ENCODE measurements around the gene CA6.

- TF ChIP-seq STAT6 (CRISPR knock-in tag; conservative IDR thresholded peaks at IDR 0.05; ENCODE audit: low read depth) (no peak), CTCF (IDR thresholded peaks at IDR 0.05) (peak; percentile 73), HMGXB4 (CRISPR knock-in tag; IDR thresholded peaks at IDR 0.05) (no peak), USF2 (CRISPR knock-in tag; IDR thresholded peaks at IDR 0.05) (no peak), ZNF219 (CRISPR knock-in tag; IDR thresholded peaks at IDR 0.05; ENCODE audit: borderline replicate concordance) (no peak), CREB1 (CRISPR knock-in tag; IDR thresholded peaks at IDR 0.05) (peak; percentile 66; the same call in 1 of the 2 replicates), NR2C2 (CRISPR knock-in tag; IDR thresholded peaks at IDR 0.05) (0 out of 2 replicates have a peak, but pooled peaks have one; percentile 24)
These were observed 64.0 kb downstream of the CA6 start for GRCh38 chr1:9009438-9010370.

Data from WTC11 (cell line).